ENCODE measurements around the gene PAX5. TPM values are rescaled to one million over a fixed set of nuclear protein-coding genes. Genes with fewer than 3 reads are reported as not detected.

PAX5 gene
- total RNA-seq, 1 experiment from 2014 or later, result 0.39 TPM

DNA sequence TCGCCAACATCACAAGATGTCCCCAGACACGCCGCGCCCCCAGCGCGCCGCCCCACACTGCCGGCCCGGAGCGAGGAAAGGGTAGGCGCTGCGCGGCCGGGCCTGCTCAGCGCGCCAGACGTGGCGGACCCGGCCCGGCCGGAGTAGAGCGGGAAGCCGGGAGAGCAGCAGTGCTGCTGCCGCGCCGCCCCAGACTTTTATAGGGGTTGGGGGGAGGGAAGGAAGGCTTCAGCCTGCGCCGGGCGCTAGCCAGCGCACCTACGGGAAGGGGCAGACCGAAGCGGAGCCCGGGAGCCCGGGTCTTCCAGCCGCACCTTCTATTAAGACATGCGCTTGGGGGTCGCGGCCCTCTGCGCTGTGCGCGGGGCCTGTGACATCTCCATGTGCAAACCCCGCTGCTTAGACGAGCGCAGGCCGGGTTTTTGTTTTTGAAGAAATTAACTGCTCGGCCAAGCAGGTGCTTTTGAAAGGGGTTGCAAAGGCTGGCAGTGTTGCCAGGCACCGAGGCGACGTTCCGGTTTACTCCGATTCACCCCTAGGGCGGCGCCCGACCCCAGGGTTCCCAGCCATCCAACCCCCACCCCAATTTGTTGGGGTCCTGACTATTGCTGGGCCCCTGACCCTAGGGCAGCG, 353 bp upstream of the PAX5 start:
- no peak overlapping the region for H2BK15ac ChIP-seq (ENCODE audit: low read depth, low read length)
- H4K91ac ChIP-seq (ENCODE audit: insufficient read length, low read depth, low read length), result no peak overlapping the region
- peaks cover 37% of the 10 kb centered on the region for H3K23me2 ChIP-seq (ENCODE audit: insufficient read length, low read depth, low read length, poor library complexity, severe bottlenecking)
- H3K56ac ChIP-seq (ENCODE audit: insufficient read length, low read depth, low read length), result no peak overlapping the region
- no peak overlapping the region for H3T11ph ChIP-seq (ENCODE audit: low read length)
- no peak overlapping the region for H4K8ac ChIP-seq (replicated peaks; ENCODE audit: insufficient read length, low read depth, low read length)
- no peaks in the 10 kb centered on the region for H3K79me2 ChIP-seq (ENCODE audit: insufficient read depth, low read length)
- H3K18ac ChIP-seq (ENCODE audit: insufficient read length, low read depth, low read length), result no peak overlapping the region
- no peak overlapping the region for H2BK120ac ChIP-seq (ENCODE audit: low read depth, low read length, poor library complexity, severe bottlenecking)
- no peak overlapping the region for H2BK12ac ChIP-seq (ENCODE audit: insufficient read length, low read depth, low read length)
- H3K27me3 Mint-ChIP-seq (ENCODE audit: low read depth), result peaks cover 100% of the 10 kb centered on the region
- H4K5ac ChIP-seq (ENCODE audit: insufficient read length, low read depth, low read length), result no peak overlapping the region
- no peak overlapping the region for H3K23ac ChIP-seq (ENCODE audit: insufficient read length, low read depth, low read length)
- peaks cover 0 to 3% (median 0%) of the 10 kb centered on the region in 3 experiments; a peak in 2 of 7 replicates for H3K36me3 Mint-ChIP-seq (ENCODE audit: insufficient read depth in 1 of 3, low read depth in 3 of 3)
- H3K4me3 Mint-ChIP-seq, result peak overlapping the region; percentile 57 to 86
- H3K27ac Mint-ChIP-seq, result no peak overlapping the region
- H3K9ac ChIP-seq (ENCODE audit: extremely low read depth, insufficient read length, low read length), result no peak overlapping the region
- H3K9me3 Mint-ChIP-seq, result peaks cover 0 to 6% of the 10 kb centered on the region in 2 experiments; a peak in 3 of 5 replicates
- H2AFZ ChIP-seq (ENCODE audit: low read length), result no peak overlapping the region
- H3K27me3 ChIP-seq (ENCODE audit: insufficient read depth, low read length), result peaks cover 84% of the 10 kb centered on the region
- H2BK20ac ChIP-seq (ENCODE audit: low read depth, low read length, poor library complexity, severe bottlenecking), result no peak overlapping the region
- WGBS (ENCODE audit: extremely low coverage, insufficient read length, low lambda C conversion rate), result no CpG with 5 or more reads among the region's 56 CpGs
- H2AK5ac ChIP-seq (ENCODE audit: insufficient read length, low read length), result no peak overlapping the region
- H3K27ac ChIP-seq (ENCODE audit: insufficient read length, low read depth, low read length), result no peak overlapping the region
- H3K79me1 ChIP-seq (ENCODE audit: insufficient read depth, low read depth, low read length, poor library complexity, severe bottlenecking), result no peaks in the 10 kb centered on the region
- H3K14ac ChIP-seq (ENCODE audit: insufficient read depth, low read length), result no peak overlapping the region
- H3K9me3 ChIP-seq (ENCODE audit: control insufficient read depth, low read depth, low read length), result no peaks in the 10 kb centered on the region
- peaks cover 3% of the 10 kb centered on the region for H4K20me1 ChIP-seq (ENCODE audit: control insufficient read depth, insufficient read depth, insufficient read length)
- DNase-seq, result peak; percentile 71
- no peak overlapping the region for H2BK5ac ChIP-seq (ENCODE audit: insufficient read length, low read length)
- no peak overlapping the region for H3K4ac ChIP-seq (ENCODE audit: low read depth, low read length)
- H3K4me1 ChIP-seq (ENCODE audit: insufficient read depth, low read length), result no peaks in the 10 kb centered on the region
- H3K4me1 Mint-ChIP-seq, result peaks cover 33 to 44% of the 10 kb centered on the region in 2 experiments
- peak; percentile 71 for TF ChIP-seq CTCF (conservative IDR thresholded peaks at IDR 0.05)
- H3K4me2 ChIP-seq (ENCODE audit: insufficient read depth, insufficient read length, low read length), result peak overlapping the region; percentile 80
